Thoracic aorta (tissue), 2 donors: ENCODE measurements around the gene THRB. TPM values are rescaled to one million over a fixed set of nuclear protein-coding genes. Genes with fewer than 3 reads are reported as not detected.

ENCODE experiments used
- ATAC-seq: fragments of 150-250 bp; one replicate; pipeline ENCODE4 v1.8.0; 2017; ENCODE audit warnings: low read depth; ENCODE audit not compliant: insufficient number of reproducible peaks, low FRiP score
- DNase-seq: peaks from one replicate; pipeline ENCODE4 v3.0.0-alpha.2; 2020; ENCODE audit warnings: low spot score
- H3K27ac ChIP-seq, 2 donors: fragments of 200-600 bp; sonication (generic); 1 replicate in 1 of 2; 2 replicates in 1 of 2; pipeline ENCODE4 v1.5.1; 2016; ENCODE audit warnings: mild to moderate bottlenecking in 2 of 2, moderate library complexity in 2 of 2
- H3K27me3 ChIP-seq: fragments of 200-600 bp; sonication (generic); replicated peaks from 2 replicates; pipeline ENCODE4 v1.6.0; 2016; ENCODE audit warnings: mild to moderate bottlenecking; ENCODE audit not compliant: insufficient read depth
- H3K36me3 ChIP-seq: fragments of 200-600 bp; sonication (generic); one replicate; pipeline ENCODE4 v1.5.1; 2016
- H3K4me1 ChIP-seq, 2 donors: fragments of 200-600 bp; sonication (generic); 1 replicate in 1 of 2; 2 replicates in 1 of 2; pipeline versions ENCODE4 v1.5.1 to v1.6.0; 2016; ENCODE audit warnings: low read depth in 2 of 2, mild to moderate bottlenecking in 1 of 2; ENCODE audit not compliant: control insufficient read depth in 1 of 2
- H3K4me3 ChIP-seq: fragments of 200-600 bp; sonication (generic); 2 replicates; pipeline ENCODE4 v1.5.1; 2016; ENCODE audit warnings: mild to moderate bottlenecking
- H3K9me3 ChIP-seq: fragments of 200-600 bp; sonication (generic); 2 replicates; pipeline ENCODE4 v1.5.1; 2016
- total RNA-seq, 2 donors: library from RNA; depleted of rRNA; stranded (reverse); fragments of >200 nt; gene quantifications; one replicate each; pipeline versions ENCODE4 v1.1.0 to v1.2.3, GENCODE V29; 2016
- TF ChIP-seq, protein P1 (sequence below): fragments of 200-600 bp; sonication (generic); IDR thresholded peaks from one replicate; pipeline ENCODE4 v1.5.1; 2019; ENCODE audit warnings: antibody characterized with exemption

Gene THRB
- total RNA-seq, 2 donors from 2014 or later = 40.3 to 65.6 TPM

DNA sequence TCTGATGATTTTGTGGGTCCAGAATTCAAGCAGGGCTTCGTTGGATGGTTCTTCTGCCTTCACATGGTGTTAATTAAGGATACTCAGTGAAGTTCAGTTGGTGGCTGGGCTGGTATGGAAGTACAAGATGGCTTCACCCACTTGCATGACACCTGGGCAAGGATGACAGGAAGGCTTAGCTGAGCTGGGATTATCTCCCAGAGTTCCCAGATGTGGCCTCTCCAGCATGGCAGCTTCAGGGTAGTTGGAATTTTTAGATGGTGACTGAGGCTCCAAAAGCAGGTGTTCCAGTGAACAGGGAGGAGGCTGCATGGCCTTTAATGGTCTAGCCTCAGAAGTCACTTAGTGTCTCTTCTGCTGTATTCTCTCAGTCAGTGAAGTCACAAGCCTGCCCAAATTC, 135.5 kb downstream of the THRB start:
- DNase-seq (no peak), ATAC-seq (no peak)
- TF ChIP-seq, protein P1, sequence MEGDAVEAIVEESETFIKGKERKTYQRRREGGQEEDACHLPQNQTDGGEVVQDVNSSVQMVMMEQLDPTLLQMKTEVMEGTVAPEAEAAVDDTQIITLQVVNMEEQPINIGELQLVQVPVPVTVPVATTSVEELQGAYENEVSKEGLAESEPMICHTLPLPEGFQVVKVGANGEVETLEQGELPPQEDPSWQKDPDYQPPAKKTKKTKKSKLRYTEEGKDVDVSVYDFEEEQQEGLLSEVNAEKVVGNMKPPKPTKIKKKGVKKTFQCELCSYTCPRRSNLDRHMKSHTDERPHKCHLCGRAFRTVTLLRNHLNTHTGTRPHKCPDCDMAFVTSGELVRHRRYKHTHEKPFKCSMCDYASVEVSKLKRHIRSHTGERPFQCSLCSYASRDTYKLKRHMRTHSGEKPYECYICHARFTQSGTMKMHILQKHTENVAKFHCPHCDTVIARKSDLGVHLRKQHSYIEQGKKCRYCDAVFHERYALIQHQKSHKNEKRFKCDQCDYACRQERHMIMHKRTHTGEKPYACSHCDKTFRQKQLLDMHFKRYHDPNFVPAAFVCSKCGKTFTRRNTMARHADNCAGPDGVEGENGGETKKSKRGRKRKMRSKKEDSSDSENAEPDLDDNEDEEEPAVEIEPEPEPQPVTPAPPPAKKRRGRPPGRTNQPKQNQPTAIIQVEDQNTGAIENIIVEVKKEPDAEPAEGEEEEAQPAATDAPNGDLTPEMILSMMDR = no peak
- Histone ChIP-seq H3K27me3 (no peaks in the 10 kb centered on the region), H3K36me3 (no peaks in the 10 kb centered on the region), H3K9me3 (no peaks in the 10 kb centered on the region), H3K27ac (peak overlapping the region; percentile 44 to 72), H3K4me3 (no peak overlapping the region), H3K4me1 (peaks cover 54 to 98% of the 10 kb centered on the region in 2 donors)

DNA sequence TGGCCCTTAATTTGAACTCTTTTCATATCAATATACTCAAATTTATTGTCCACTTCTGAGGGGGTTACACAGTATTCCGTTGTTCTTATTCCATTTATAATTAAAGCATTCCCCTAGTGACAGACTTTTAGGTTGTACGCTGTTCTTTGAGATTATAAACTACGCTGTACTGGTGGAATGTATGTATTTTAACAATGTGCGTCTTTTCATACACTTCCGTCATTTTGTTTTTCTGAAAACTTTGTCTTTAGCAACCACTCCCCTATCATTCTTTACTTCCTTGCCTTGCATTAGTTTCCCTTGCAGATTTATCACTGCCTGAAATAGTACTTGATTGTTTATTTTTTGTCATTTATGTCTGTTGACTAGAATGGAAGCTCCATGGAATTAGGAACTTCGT, 137.0 kb downstream of the THRB start:
- no peaks in the 10 kb centered on the region for H3K27me3 ChIP-seq
- peaks cover 40 to 98% of the 10 kb centered on the region in 2 donors for H3K4me1 ChIP-seq
- H3K27ac ChIP-seq = peak overlapping the region; percentile 51 to 72

DNA sequence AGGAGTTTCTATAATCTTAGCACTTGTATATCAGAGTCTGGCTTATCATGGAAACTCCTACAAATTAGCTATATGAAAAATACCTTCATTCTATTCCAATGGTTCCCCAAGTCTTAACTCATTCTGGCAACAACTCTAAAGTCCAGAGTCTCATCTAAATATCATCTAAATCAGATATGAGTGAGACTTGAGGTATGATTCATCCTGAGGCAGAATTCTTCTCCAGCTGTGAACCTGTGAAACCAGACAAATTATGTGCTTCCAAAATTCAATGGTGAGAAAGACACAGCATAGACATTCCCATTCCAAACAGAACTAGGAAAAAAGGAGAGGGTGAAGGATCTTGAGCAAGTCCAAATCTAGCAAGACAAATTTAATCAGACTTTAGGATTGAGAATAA, 138.8 kb downstream of the THRB start:
- ATAC-seq (no peak), DNase-seq (no peak)
- Histone ChIP-seq H3K27ac (peak overlapping the region; percentile 38 to 51), H3K36me3 (no peaks in the 10 kb centered on the region), H3K9me3 (no peaks in the 10 kb centered on the region), H3K4me3 (no peak overlapping the region), H3K27me3 (no peaks in the 10 kb centered on the region), H3K4me1 (peaks cover 43 to 94% of the 10 kb centered on the region in 2 donors)
- TF ChIP-seq, protein P1 = no peak

More for the DNA sequence above, 137.0 kb downstream of the THRB start:
- Histone ChIP-seq H3K36me3 (no peaks in the 10 kb centered on the region), H3K9me3 (no peaks in the 10 kb centered on the region), H3K4me3 (no peak overlapping the region)
- DNase-seq (no peak), ATAC-seq (no peak)
- TF ChIP-seq, protein P1 = no peak

DNA sequence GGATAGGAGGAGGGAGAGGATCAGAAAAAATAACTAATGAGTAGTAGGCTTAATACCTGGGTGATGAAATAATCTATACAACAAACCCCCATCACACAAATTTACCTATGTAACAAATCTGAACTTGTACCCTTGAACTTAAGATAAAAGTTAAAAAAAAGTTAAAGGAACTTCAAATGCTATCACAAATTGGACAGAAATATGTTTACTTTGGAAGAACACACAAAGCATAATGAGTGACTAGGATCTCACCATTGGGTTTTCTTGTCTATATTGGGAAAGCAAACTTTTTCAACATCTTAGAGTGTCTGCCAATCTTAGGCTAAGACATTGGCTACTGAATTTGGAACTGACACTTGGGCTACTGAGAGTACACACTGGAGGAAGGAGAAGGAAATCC, 140.4 kb downstream of the THRB start:
- TF ChIP-seq, protein P1 = no peak
- no peaks in the 10 kb centered on the region for H3K27me3 ChIP-seq
- no peak overlapping the region for H3K4me3 ChIP-seq
- DNase-seq (no peak), ATAC-seq (no peak)
- H3K36me3 ChIP-seq = no peaks in the 10 kb centered on the region
- H3K27ac ChIP-seq = peak overlapping the region; percentile 7 to 25
- peaks cover 43 to 86% of the 10 kb centered on the region in 2 donors for H3K4me1 ChIP-seq
- no peaks in the 10 kb centered on the region for H3K9me3 ChIP-seq

DNA sequence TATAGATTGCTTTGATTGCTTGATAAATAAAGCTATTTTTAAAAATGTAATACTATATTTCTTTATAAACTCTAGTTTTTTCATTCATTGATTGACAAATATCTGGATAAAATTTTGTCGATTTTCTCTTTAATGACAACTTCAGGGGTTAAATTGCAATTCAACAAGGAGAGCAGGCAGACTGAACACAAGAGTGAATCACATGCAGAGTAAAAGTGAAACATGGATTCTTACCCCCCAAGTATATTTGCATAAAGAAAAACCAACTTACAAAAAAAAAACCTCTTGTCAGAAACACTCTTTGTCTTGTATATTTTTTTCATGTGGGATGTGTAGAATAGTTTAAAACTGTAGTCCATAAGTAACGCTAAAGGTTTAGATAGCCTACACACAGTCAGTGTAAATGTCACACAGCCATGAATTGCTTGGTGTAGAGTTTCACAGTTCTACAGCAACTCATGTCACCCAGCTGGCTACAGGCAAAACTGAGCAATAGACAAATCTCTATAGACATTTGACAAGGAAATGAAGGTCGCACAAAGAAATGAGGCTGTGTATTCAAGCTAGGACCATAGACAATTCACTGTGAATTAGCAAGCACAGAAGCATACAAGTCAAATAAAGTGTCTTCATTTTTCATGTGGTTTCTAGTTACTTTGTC, 141.6 kb downstream of the THRB start:
- Histone ChIP-seq H3K9me3 (no peaks in the 10 kb centered on the region), H3K36me3 (no peaks in the 10 kb centered on the region), H3K4me3 (no peak overlapping the region), H3K27me3 (no peaks in the 10 kb centered on the region), H3K27ac (peak overlapping the region; percentile 26 to 82), H3K4me1 (peaks cover 34 to 80% of the 10 kb centered on the region in 2 donors)
- TF ChIP-seq, protein P1 = no peak
- DNase-seq (no peak), ATAC-seq (no peak)
